Gastrocnemius medialis (tissue), 4 donors: ENCODE data around the gene PLD4. TPM values are rescaled to one million over a fixed set of nuclear protein-coding genes. Genes with fewer than 3 reads are reported as not detected.

Source experiments
- ATAC-seq, 2 donors: fragments of 150-250 bp; one replicate each; pipeline ENCODE4 v1.9.1; 2016
- DNase-seq, 2 donors: peaks; one replicate each; pipeline ENCODE4 v3.0.0-alpha.2; 2019
- H3K27ac ChIP-seq, 4 donors: fragments of 200-600 bp; sonication (generic); 1 replicate in 1 of 4; 2 replicates in 3 of 4; pipeline ENCODE4 v1.5.1; 2016 to 2018; ENCODE audit warnings: mild to moderate bottlenecking in 2 of 4, moderate library complexity in 1 of 4
- H3K27me3 ChIP-seq, 3 donors: fragments of 200-600 bp; sonication (generic) in 2 of 3; 1 replicate in 1 of 3; 2 replicates in 2 of 3; pipeline versions ENCODE4 v1.5.1 to v1.6.0; 2016 to 2019; ENCODE audit warnings: mild to moderate bottlenecking in 1 of 3, moderate library complexity in 1 of 3
- H3K36me3 ChIP-seq, 2 donors: fragments of 200-600 bp; sonication (generic) in 1 of 2; one replicate each; pipeline ENCODE4 v1.5.1; 2017 to 2018
- H3K4me1 ChIP-seq, 2 donors: fragments of 200-600 bp; sonication (generic) in 1 of 2; one replicate each; pipeline ENCODE4 v1.5.1; 2016 to 2017; ENCODE audit warnings: mild to moderate bottlenecking in 2 of 2
- H3K4me3 ChIP-seq, 4 donors: fragments of 200-600 bp; sonication (generic) in 3 of 4; 1 replicate in 1 of 4; 2 replicates in 3 of 4; pipeline ENCODE4 v1.5.1; 2016 to 2019; ENCODE audit warnings: mild to moderate bottlenecking in 2 of 4
- H3K9me3 ChIP-seq, 3 donors: fragments of 200-600 bp; sonication (generic) in 2 of 3; 1 replicate in 1 of 3; 2 replicates in 2 of 3; pipeline ENCODE4 v1.5.1; 2016 to 2019
- CTCF ChIP-seq, 5 experiments: fragments of 450-650 bp in 3 of 5; fragments of 200-600 bp in 2 of 5; sonication (generic) in 2 of 5; IDR thresholded peaks in 4 of 5; conservative IDR thresholded peaks in 1 of 5; 1 replicate in 4 of 5; 2 replicates in 1 of 5; pipeline ENCODE4 v1.5.1; 2016 to 2019; ENCODE audit warnings: antibody characterized with exemption in 5 of 5, mild to moderate bottlenecking in 3 of 5, moderate library complexity in 3 of 5
- POLR2A ChIP-seq, 2 donors: fragments of 450-650 bp; IDR thresholded peaks; one replicate each; pipeline ENCODE4 v1.6.1; 2017; ENCODE audit warnings: antibody characterized with exemption in 2 of 2, mild to moderate bottlenecking in 2 of 2, moderate library complexity in 2 of 2
- in situ Hi-C, 4 donors: fragments of 200-750 bp; cut with MboI; loops; one replicate each; pipeline versions ENCODE4 v1.15.0 to v1.8.0; 2017; ENCODE audit warnings: low sequenced_read_pairs in 4 of 4
- intact Hi-C: fragments of 100-400 bp; cut with DNase I; formaldehyde crosslinking; loops from one replicate; pipeline ENCODE4 v1.15.1; 2023; ENCODE audit warnings: low total_unique reads
- total RNA-seq, 4 donors: library from RNA; depleted of rRNA; stranded (reverse); fragments of >200 nt; gene quantifications; one replicate each; pipeline versions ENCODE4 v1.1.0 to v1.2.3, GENCODE V29; 2016

PLD4 gene
- total RNA-seq, 4 donors from 2014 or later = not detected

- Histone ChIP-seq H3K9me3 (no peaks in the 10 kb centered on the region), H3K4me1 (no peaks in the 10 kb centered on the region), H3K27ac (no peak overlapping the region), H3K27me3 (peaks cover 0 to 4% (median 0%) of the 10 kb centered on the region in 3 donors), H3K36me3 (no peaks in the 10 kb centered on the region), H3K4me3 (no peak overlapping the region)
- TF ChIP-seq CTCF (IDR thresholded peaks at IDR 0.05 in 4 of 5, conservative IDR thresholded peaks at IDR 0.05 in 1 of 5) (no peak), POLR2A (IDR thresholded peaks at IDR 0.05) (no peak)
- intact Hi-C loops (no loop called here), in situ Hi-C loops (no loop called here)
- no peak for ATAC-seq
- no peak for DNase-seq
Measured at GRCh38 chr14:104957146-104958113, 32.8 kb downstream of the PLD4 start.

GRCh38 chr14:104964546-104964945 is 39.9 kb downstream of the PLD4 start:
- Histone ChIP-seq H3K27ac (no peak overlapping the region), H3K4me3 (no peak overlapping the region), H3K27me3 (peaks cover 8 to 18% (median 17%) of the 10 kb centered on the region in 3 donors), H3K9me3 (no peaks in the 10 kb centered on the region), H3K4me1 (peaks cover 0 to 4% of the 10 kb centered on the region in 2 donors), H3K36me3 (no peaks in the 10 kb centered on the region)
- TF ChIP-seq POLR2A (IDR thresholded peaks at IDR 0.05) = no peak
- TF ChIP-seq CTCF (IDR thresholded peaks at IDR 0.05 in 4 of 5, conservative IDR thresholded peaks at IDR 0.05 in 1 of 5) = no peak
- ATAC-seq = no peak
- DNase-seq = no peak
- in situ Hi-C loops = no loop called here
- intact Hi-C loops = no loop called here

- TF ChIP-seq POLR2A (IDR thresholded peaks at IDR 0.05) = no peak
- no peak for TF ChIP-seq CTCF (IDR thresholded peaks at IDR 0.05 in 4 of 5, conservative IDR thresholded peaks at IDR 0.05 in 1 of 5)
- H3K9me3 ChIP-seq = no peaks in the 10 kb centered on the region
- no peak for ATAC-seq
- intact Hi-C loops = no loop called here
- no peak overlapping the region for H3K27ac ChIP-seq
- H3K4me3 ChIP-seq = no peak overlapping the region
- peak in 1 of 2 donors; percentile 10 for DNase-seq
- in situ Hi-C loops = no loop called here
- peaks cover 8 to 18% (median 17%) of the 10 kb centered on the region in 3 donors for H3K27me3 ChIP-seq
- no peaks in the 10 kb centered on the region for H3K36me3 ChIP-seq
- peaks cover 0 to 4% of the 10 kb centered on the region in 2 donors for H3K4me1 ChIP-seq
Measured at GRCh38 chr14:104965561-104966231, 41.0 kb downstream of the PLD4 start.

- TF ChIP-seq POLR2A (IDR thresholded peaks at IDR 0.05) (no peak), CTCF (IDR thresholded peaks at IDR 0.05 in 4 of 5, conservative IDR thresholded peaks at IDR 0.05 in 1 of 5) (no peak)
- intact Hi-C loops = no loop called here
- no peak for ATAC-seq
Measured at GRCh38 chr14:104966261-104966865, 41.7 kb downstream of the PLD4 start.

More at GRCh38 chr14:104966261-104966865, 41.7 kb downstream of the PLD4 start:
- no peak for DNase-seq
- in situ Hi-C loops = no loop called here
- Histone ChIP-seq H3K27ac (peak overlapping the region in 3 of 4 donors; percentile 54 to 56 (median 56)), H3K9me3 (no peaks in the 10 kb centered on the region), H3K4me3 (no peak overlapping the region), H3K4me1 (peaks cover 0 to 4% of the 10 kb centered on the region in 2 donors), H3K27me3 (peaks cover 8 to 18% (median 17%) of the 10 kb centered on the region in 3 donors), H3K36me3 (no peaks in the 10 kb centered on the region)
